Stimulated activated CD4-positive, alpha-beta T cell treated with anti-CD3 and anti-CD28 coated beads, Interleukin-2, amount 100 ng/mL, for 48 hours (primary cell): Measurements from ENCODE around the gene PLSCR1.
"Not testable (repeated sequence)": the region's sequence is repeated elsewhere in the genome, so short reads cannot be mapped to it uniquely, and the experiment has no call there.

Experiments used
- DNase-seq, 2 donors: peaks; one replicate each; pipeline ENCODE4 v3.0.0-alpha.2; 2020

The PLSCR1 gene

GRCh38 chr3:146547235-146547835 is 2.9 kb upstream of the PLSCR1 start:
- no peak for DNase-seq

DNA sequence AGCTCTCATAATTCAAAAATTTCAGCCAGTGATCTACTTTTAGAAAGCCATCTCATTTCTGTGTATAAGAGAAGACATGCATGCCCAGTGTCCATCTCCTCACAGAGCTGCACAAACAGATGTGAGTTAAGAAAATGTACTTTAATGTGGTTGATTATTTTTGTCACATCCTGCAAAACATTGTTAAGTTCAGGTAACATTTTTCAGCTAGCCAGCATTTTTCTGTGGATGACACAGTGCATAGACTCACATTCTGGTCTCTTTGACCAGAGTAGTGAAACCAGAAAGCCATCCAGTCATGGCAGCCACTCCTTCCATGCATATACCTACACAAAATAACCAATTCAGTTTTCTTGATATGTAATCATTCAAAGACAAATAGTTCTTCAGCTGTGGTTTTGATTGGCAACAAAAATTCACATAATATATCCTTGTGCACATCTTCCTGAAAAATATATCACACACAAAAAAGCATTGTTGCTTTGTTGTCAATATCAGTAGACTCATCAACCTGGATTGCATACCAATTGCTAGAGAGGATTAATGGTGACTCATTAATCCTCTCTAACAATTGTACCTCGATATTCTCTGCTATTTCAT is 2.1 kb upstream of the PLSCR1 start:
- DNase-seq, result no peak

DNA sequence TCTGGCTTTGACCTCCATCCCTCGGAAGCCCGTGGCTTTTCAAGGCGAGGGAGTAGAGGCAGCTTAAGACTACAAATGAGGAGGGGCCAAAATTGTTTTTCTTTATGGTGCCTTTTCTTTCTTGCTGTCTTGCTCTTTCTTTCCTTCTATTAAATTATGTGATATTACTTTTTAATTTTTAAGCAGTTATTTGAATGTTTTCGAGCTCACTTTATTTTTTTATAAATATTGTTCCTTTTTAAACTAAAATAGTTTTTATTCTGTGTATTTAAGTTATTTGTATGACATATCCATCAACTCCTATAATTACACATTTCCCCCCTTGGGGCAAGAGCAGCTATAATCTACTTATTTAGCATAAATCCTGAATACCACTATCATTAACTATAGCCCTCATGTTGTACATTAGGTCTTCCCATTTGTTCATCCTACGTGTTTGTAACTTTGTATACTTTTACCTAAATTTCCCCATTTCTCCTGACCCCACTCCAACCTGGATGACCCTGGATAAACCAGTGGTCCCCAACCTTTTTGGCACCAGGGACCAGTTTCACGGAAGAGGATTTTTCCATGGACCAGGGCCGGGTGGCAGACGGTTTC is 622 bp upstream of the PLSCR1 start:
- DNase-seq, result no peak

GRCh38 chr3:146543461-146544001 is 876 bp downstream of the PLSCR1 start:
- no peak for DNase-seq

DNA sequence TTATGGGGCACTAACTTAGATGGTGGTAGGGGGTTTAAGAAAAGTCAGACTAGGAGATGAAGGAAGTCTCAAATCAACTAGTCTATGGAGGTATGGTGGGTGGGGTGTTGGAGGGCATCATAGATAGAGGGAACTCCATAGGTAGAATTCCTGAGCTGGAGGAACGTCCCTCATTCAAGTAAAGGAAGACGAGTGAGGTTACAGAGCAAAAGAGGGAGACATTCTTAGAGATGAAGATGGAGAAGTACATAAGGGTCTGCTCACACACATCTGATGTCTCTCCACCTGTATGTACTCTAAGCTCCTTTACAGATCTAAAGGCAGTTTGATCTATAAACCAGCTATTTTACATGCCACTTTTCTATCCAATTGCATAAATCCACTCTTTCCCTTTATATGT is 1.4 kb downstream of the PLSCR1 start:
- no peak for DNase-seq

- no peak for DNase-seq
Measured at GRCh38 chr3:146542179-146542578, 2.2 kb downstream of the PLSCR1 start.

- no peak for DNase-seq
Measured at GRCh38 chr3:146540978-146541377, 3.4 kb downstream of the PLSCR1 start.

DNA sequence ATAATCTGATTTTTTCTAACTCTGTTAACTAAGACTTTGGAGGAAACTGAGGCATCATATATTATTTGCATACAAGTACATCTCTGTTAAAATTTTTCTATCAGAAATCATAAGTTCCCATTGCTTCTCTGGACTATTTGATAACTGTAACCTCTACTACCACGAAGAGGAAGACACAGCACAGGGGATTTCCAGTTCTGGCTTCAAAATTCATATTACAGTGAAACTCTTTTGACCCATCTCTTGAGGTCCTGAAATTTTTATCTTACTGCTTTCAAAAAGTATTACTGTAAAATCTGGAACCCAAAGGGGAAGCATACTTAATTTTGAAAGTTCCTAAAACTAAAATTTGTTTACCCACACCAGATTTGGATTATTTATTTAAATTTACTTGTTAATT is 4.2 kb downstream of the PLSCR1 start:
- DNase-seq, result no peak

DNA sequence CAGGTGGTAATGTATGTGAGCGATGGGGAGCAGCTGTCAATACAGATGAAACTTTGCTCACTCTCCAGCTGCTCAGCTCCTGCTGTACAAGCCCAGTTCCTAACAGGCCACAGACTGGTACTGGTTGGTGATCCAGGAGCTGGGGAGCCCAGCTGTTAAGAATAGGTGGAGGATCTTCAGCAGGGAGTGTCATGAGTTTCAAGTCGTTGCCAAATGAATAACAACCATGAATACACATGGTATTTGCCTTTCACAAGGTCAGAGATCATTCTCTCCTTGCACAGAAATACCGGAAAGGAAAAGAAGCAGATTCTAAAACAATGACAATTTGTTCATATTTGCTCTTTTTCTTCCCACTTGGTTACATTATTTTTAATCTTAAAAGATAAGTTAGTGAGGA is 5.1 kb downstream of the PLSCR1 start:
- DNase-seq, result no peak

- no peak for DNase-seq
Measured at GRCh38 chr3:146537603-146538002, 6.8 kb downstream of the PLSCR1 start.

DNA sequence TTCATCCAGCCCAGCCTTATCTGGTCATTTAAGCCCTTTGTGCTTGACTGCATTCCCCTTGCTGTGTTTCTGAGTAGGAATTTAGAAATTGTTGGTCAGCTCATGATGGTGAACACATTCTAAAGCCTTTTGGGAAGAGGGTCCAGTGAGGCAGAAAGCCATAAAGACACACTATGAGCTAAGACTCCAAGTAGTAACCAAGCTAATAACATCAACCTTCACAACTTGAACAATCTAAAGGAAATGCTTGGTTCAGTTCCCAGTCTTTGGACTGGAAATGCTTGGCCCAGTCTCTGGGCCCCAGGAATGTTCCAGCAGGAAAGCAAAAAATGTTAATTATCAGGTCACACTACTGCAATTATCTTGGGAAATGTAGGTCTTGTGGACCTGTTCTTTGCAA is 7.7 kb downstream of the PLSCR1 start:
- no peak for DNase-seq

- no peak for DNase-seq
Measured at GRCh38 chr3:146532406-146532805, 12.0 kb downstream of the PLSCR1 start.

- DNase-seq, result no peak
Measured at GRCh38 chr3:146530609-146531008, 13.8 kb downstream of the PLSCR1 start.

GRCh38 chr3:146529021-146529420 is 15.4 kb downstream of the PLSCR1 start:
- no peak for DNase-seq

DNA sequence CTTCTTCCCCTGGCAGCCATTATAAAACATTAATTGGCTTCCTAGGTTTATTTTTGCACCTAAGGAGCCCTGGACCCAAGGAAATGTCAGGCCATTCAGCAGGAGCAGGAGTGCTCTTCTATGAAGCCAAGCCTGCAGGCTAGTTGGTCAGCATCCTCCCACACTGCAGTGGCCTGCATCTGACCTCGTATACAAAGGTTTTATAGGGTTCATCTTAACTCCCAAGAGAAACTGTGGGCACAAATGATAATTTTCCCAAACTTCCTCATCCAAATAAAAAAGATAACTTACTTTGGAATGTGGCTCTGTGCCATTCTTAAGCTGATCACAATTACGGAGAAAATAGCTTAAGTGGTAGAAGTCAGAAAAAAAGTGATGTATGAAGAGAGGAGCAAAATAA is 19.4 kb downstream of the PLSCR1 start:
- no peak for DNase-seq

GRCh38 chr3:146523531-146523930 is 20.9 kb downstream of the PLSCR1 start:
- no peak for DNase-seq

DNA sequence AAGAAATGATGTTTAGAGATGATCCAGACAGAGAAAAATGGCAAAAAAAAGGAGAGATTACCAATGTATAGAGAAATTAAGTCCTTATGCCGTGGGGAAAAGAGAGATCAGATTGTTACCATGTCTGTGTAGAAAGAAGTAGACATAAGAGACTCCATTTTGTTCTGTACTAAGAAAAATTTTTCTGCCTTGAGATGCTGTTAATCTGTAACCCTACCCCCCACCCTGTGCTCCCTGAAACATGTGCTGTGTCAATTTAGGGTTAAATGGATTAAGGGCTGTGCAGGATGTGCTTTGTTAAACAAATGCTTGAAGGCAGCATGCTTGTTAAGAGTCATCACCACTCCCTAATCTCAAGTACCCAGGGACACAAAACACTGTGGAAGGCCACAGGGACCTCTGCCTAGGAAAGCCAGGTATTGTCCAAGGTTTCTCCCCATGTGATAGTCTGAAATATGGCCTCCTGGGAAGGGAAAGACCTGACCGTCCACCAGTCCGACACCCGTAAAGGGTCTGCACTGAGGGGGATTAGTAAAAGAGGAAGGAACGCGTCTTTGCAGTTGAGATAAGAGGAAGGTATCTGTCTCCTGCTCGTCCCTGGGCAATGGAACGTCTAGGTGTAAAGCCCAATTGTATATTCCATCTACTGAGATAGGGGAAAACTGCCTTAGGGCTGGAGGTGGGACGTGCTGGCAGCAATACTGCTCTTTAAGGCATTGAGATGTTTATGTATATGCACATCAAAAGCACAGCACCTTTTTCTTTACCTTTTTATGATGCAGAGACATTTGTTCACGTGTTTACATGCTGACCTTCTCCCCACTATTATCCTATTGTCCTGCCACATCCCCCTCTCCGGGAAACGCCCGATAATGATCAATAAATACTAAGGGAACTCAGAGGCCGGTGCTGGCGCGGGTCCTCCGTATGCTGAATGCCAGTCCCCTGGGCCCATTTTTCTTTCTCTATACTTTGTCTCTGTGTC is 21.9 kb downstream of the PLSCR1 start:
- DNase-seq, result not testable (repeated sequence)

- no peak for DNase-seq
Measured at GRCh38 chr3:146521394-146521793, 23.0 kb downstream of the PLSCR1 start.

GRCh38 chr3:146519810-146520209 is 24.6 kb downstream of the PLSCR1 start:
- no peak for DNase-seq

DNA sequence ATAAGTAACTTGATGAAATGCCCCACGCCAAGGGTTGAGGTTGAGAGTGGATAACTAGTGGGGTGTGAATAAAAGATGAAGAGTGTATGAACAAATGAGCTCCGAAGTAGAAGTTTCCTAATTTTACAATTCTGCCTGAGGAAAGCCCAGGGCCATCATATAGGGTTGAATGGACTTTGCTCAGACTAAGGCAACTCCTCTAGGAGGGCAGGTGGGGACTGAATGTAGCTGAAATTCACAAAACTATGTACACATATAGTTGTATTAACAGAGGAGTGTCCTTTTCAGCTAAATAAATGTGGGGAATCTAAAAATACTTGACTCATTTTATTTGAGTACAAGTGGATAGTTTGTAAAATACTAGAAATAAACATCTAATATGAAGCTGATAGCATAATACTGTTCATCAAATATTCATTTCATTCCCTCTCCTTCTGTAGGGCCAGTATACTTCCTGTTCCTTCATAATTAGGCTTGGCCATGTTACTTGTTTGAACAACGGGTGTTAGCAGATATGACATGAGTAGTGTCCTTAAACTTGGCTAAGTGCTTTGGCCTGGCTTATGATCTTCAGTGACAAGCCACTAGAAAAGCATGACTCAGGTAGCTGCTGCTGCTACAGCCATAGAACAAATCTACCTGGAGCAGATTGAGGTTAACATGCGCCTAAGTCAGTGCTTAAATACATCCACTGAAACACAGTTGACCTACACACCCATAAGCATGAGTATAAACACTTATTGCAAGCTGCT is 26.5 kb downstream of the PLSCR1 start:
- no peak for DNase-seq

GRCh38 chr3:146513386-146514051 is 30.9 kb downstream of the PLSCR1 start:
- DNase-seq, result no peak
